Cerebellar nuclear complex (tissue), 1 donor: ENCODE measurements around the gene KPNA6.
"Not testable (repeated sequence)": the region's sequence is repeated elsewhere in the genome, so short reads cannot be mapped to it uniquely, and the experiment has no call there.

ENCODE experiments used
- DNase-seq, 2 experiments: peaks; one replicate each; lab custom pipeline; 2025; lab: John Stamatoyannopoulos, UW

Gene KPNA6

GRCh38 chr1:32142446-32143301 lies 34.8 kb downstream of the KPNA6 start:
- no peak for DNase-seq

GRCh38 chr1:32143302-32143695 lies 35.4 kb downstream of the KPNA6 start:
- not testable (repeated sequence) for DNase-seq

DNA sequence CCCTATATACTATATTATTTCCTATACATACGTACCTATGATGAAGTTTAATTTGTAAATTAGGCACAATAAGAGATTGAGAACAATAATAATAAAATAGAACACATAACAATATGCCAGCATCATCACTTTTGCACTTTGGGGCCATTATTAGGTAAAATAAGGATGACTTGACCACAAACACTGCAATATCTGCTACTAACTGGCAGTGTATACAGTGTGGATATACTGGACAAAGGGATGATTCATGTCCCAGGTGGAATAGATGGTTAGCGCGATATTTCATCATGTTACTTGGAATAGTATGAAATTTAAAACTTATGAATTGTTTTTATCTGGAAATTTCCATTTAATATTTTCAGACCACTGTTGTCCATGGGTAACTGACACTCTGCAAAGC lies 36.2 kb downstream of the KPNA6 start:
- no peak for DNase-seq

DNA sequence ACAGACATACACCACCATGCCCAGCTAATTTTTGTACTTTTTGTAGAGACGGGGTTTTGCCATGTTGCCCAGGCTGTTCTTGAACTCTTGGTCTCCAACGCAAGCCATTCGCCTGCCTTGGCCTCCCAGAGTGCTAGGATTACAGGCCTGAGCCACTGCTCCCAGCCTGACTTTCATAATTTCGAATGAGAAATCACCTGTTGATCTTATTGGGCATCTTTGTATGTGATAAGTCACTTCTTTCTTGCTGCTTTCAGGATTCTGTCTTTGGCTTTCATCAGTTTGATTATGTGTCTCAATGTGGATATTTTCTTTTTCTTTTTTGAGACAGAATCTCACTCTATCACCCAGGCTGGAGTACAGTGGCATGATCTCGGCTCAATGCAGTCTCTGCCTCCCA lies 39.9 kb downstream of the KPNA6 start:
- DNase-seq: not testable (repeated sequence)

DNA sequence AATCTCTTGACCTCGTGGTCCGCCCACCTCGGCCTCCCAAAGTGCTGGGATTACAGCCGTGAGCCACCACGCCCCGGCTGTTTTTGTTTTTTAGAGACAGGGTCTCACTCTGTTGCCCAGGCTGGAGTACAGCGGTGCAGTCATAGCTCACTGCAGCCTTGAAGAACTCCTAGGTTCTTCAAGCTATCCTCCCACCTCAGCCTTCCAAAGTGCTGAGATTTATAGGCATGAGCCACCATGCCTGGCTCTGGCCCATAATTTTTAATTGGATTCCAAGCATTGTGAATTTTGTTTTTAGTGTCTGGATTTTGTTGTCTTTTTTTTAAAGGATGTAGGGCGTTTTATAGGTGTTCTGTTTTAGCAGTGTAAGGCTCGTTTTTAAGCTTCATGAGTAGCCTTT lies 43.0 kb downstream of the KPNA6 start:
- DNase-seq: no peak

- DNase-seq: no peak
Observed at GRCh38 chr1:32151319-32151787, 43.5 kb downstream of the KPNA6 start.

DNA sequence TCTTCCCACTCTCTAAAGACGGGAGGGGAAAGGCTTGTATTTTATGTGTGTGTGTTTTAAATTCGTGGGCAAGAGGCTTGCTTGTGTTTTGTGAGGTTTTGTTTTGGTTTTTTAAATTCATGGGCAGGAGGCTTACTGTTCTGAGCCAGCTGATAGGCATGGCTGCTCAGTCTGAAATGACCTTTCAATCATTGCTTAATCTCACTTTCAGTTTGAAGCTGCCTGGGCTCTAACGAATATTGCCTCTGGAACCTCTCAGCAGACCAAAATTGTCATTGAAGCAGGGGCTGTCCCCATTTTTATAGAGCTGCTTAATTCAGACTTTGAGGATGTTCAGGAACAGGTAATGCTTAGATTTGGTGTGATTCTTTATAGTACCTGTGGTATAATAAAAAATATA lies 51.3 kb downstream of the KPNA6 start:
- no peak for DNase-seq

DNA sequence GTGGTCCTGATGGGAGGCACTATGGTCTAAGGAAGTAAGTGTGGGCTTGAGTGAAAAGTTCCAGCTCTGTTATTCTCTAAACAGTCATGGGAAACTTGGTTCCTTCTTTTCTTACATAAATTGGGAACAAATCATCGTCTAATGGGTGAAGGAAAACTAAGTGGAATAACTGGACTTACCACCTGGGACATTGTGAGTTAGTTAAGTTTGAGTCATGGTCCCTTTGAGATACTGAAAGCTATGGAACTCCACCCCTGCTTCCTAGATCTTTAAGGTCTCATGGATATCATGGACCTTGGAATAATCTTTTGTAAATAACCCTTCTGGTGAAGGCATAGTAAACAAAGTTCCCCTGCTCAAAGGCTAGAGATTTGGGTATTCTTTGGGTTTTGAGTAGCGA lies 55.5 kb downstream of the KPNA6 start:
- no peak for DNase-seq

GRCh38 chr1:32165633-32166032 lies 57.8 kb downstream of the KPNA6 start:
- not testable (repeated sequence) for DNase-seq

GRCh38 chr1:32170991-32171390 lies 63.1 kb downstream of the KPNA6 start:
- DNase-seq: no peak

DNA sequence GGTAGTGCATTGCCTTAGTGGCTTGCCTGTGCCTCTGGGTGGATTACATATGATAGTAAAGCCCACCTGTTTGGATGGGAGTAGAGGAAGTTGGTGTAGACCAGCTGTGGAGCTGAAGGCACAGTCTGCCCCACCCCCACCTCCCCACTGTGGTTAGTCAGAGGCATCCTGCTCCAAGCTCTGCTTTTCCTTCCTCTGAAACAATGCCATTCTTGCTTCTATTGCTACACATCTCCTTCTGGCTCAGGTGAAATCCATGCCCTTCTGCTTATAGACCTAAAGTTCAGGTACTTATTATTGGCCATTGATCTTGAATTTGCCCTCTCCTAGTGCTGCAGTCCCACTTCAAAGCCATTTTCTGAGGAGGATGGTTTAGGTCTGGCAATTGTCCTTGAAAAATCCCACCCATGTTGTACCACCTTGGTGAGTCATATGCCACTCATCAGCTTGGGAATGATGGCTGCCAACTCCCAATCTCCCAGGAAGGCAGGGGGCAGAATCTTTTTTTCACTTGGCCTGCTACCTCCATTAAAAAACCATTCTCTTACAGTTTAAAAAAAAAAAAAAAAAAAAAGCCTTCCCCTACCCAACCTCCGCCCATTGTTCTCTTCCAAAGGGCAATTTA lies 64.9 kb downstream of the KPNA6 start:
- DNase-seq: no peak

DNA sequence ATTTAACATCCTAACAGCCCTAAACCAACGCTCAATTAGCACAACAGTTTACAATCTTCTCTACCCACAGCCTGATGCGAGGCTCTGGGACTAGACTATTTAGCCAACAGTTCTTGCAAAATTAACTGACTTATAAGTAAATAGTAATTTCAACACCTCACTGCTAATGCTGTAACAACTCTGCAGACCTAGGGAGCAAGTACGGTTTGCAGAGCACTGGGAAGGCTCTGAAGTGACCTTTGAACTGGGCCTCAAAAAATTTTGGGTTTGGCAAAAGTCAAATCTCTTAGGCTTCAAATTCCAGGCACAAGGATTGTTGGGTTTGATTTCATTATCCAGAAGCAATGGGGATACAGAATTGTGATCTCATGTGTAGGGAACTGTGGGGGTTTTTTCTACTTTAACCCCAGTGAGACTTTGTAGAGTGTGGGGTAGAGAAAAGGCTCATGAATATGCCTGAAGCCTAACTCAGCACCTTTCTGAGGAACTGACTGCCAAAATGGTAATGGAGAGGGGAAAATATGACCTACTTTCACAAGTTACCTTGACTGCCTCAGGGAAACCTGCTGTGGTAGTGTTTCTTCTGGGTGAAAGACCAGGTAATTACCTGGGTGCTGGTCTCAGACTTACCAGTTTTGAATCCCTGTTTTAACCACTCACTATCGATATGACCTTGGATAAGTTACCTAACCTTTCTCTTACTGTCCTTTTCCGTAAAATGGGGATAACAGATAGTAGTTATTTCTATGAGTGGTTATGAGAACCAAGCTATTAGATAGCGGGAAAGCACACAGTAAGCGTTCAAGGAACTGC lies 70.7 kb downstream of the KPNA6 start:
- DNase-seq: no peak

DNA sequence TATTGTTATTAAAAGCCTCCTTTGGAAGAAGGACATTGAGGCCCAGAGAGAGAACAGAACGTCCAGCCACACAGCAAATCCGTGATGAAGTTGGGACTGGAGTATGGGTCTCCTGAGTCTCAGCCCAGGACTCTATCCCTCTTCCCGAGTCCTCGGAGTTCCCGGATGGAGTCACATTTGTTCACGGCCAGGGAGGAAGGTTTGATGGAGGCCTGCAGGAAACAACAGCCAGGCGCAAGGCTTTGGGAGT lies 71.3 kb downstream of the KPNA6 start:
- DNase-seq: no peak

DNA sequence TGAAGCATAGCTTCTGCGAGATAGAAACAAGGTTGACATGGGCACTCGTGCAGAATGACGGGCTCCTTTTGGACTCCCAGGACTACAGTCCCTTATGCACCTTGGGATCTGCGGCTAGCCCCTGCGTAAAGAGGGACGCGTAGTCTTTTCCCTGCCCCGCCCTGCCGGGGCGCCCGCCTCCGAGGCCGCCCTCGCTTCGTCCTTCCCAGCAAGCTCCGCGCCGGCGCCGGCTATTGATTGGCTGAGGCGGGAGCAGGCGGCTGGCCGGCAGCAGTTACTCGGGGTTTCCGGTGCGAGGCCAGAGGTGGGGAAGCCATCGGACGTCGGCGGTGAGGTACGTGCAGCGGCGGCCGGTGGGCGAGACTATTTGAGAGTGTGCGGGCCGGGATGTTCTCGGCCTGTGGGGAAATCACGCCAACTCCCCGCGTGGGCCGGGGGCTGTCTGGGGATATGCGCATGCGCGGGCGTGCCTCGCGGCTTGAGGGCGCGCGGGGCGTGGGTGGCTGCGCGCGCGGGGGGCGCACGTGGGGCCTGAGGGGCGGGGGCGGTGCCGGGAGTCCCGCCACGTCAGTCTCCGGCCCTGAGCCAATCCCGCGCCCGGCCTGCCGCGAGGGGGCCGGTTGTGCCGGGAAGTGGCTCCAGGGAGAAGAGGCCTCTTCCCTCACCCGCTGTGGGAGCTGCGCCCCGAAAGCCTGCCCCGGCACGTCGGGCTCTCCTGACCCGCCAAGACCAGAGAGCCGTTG lies 71.8 kb downstream of the KPNA6 start, which contains the start of gene TXLNA:
TXLNA (plus strand) TSS at position 233 of the 743 bp plus-strand sequence. CDS start 671 bp downstream, outside the sequence.
- peak in 1 of 2 experiments; percentile 53 for DNase-seq

DNA sequence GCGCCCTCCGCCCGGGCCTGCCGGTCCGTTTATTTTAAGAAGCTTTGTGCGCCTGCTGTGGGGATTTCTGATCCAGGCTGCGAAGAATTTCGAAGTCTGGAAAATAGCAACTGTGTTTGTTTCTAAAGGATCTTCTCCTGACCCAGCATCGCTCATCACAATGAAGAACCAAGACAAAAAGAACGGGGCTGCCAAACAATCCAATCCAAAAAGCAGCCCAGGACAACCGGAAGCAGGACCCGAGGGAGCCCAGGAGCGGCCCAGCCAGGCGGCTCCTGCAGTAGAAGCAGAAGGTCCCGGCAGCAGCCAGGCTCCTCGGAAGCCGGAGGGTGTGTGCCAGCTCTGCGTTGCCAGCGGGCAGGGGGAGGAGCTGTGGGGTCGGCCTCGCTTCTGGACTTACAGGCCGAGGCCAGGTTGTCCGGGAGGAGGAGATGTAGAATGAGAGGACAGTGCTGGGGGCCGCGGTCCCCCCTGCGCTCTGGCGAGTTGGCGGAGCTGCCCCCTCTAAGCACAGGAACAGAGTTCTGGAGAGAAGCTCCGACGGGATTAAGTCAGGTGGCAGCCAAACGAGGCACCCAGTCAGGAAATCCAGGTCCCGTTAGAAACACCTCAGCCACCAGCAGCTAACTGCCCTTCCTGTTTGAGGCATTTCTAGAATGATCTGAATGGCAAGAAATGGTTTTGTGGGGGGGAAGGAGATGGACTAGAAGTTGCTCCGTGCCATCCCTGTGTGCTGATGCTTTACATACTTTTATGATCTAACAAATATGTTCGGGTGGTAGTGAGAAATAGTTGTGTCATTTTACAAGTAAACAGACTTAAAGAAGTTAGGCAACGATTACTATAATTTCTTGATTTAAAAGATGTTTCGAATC lies 72.6 kb downstream of the KPNA6 start:
- DNase-seq: no peak

DNA sequence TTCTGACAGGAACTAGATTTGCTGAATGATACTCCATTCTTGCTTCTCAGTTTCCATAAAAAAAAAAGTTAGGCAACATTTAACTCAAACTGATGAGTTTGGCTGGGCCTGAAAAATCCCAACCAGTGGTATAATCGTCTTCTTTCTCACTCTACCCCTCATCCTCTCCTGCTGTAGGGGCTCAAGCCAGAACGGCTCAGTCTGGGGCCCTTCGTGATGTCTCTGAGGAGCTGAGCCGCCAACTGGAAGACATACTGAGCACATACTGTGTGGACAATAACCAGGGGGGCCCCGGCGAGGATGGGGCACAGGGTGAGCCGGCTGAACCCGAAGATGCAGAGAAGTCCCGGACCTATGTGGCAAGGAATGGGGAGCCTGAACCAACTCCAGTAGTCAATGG lies 73.2 kb downstream of the KPNA6 start:
- no peak for DNase-seq

GRCh38 chr1:32181563-32181962 lies 73.7 kb downstream of the KPNA6 start:
- DNase-seq: no peak

- DNase-seq: no peak
Observed at GRCh38 chr1:32182060-32182459, 74.2 kb downstream of the KPNA6 start.

GRCh38 chr1:32184650-32185049 lies 76.8 kb downstream of the KPNA6 start:
- no peak for DNase-seq

GRCh38 chr1:32186077-32186476 lies 78.2 kb downstream of the KPNA6 start:
- DNase-seq: no peak

- DNase-seq: no peak
Observed at GRCh38 chr1:32186491-32186890, 78.6 kb downstream of the KPNA6 start.
